Loucy (cell line): ENCODE measurements around the gene NAALADL2.

ENCODE experiments used
- H2AFZ ChIP-seq: fragments of 200-600 bp; sonication (generic); 2 replicates; pipeline ENCODE4 v1.6.0; 2016; ENCODE audit warnings: antibody characterized with exemption, mild to moderate bottlenecking, low read length, moderate library complexity
- H3F3A ChIP-seq: fragments of 200-600 bp; 2 replicates; pipeline ENCODE4 v1.6.0; 2016; ENCODE audit warnings: antibody characterized with exemption, low read depth, mild to moderate bottlenecking
- H3K27me3 ChIP-seq: fragments of 200-600 bp; sonication (generic); 2 replicates; pipeline ENCODE4 v1.6.1; 2014; ENCODE audit warnings: low read length, mild to moderate bottlenecking; ENCODE audit not compliant: insufficient read depth, poor library complexity, severe bottlenecking
- H3K36me3 ChIP-seq: fragments of 200-600 bp; sonication (generic); 2 replicates; pipeline ENCODE4 v1.6.1; 2016; ENCODE audit warnings: low read length; ENCODE audit not compliant: insufficient read depth
- H3K4me1 ChIP-seq: fragments of 200-600 bp; sonication (generic); 2 replicates; pipeline ENCODE4 v1.5.1; 2014; ENCODE audit warnings: low read length, mild to moderate bottlenecking; ENCODE audit not compliant: insufficient read depth, poor library complexity, severe bottlenecking
- H3K4me2 ChIP-seq: fragments of 200-600 bp; sonication (generic); 2 replicates; pipeline ENCODE4 v1.6.0; 2014; ENCODE audit warnings: antibody characterized with exemption, low read length, low read depth, mild to moderate bottlenecking; ENCODE audit not compliant: poor library complexity, severe bottlenecking
- H3K4me3 ChIP-seq: fragments of 200-600 bp; sonication (generic); 2 replicates; pipeline ENCODE4 v1.5.1; 2014; ENCODE audit warnings: low read length, mild to moderate bottlenecking, mixed read lengths; ENCODE audit not compliant: poor library complexity, severe bottlenecking
- H3K79me2 ChIP-seq: fragments of 200-600 bp; sonication (generic); 2 replicates; pipeline ENCODE4 v1.6.1; 2014; ENCODE audit warnings: low read length; ENCODE audit not compliant: insufficient read depth
- H3K9ac ChIP-seq: fragments of 200-600 bp; sonication (generic); 2 replicates; pipeline ENCODE4 v1.6.0; 2014; ENCODE audit warnings: mild to moderate bottlenecking, low read depth, low read length, moderate library complexity; ENCODE audit not compliant: poor library complexity, severe bottlenecking
- H3K9me2 ChIP-seq: fragments of 200-600 bp; sonication (generic); replicated peaks from 2 replicates; pipeline ENCODE4 v1.6.1; 2016; ENCODE audit warnings: low read depth, low read length, mixed read lengths
- H3K9me3 ChIP-seq: fragments of 200-600 bp; sonication (generic); 2 replicates; pipeline ENCODE4 v1.6.1; 2014; ENCODE audit warnings: mild to moderate bottlenecking, antibody characterized with exemption, low read length, low read depth; ENCODE audit not compliant: insufficient read depth
- H4K20me1 ChIP-seq: fragments of 200-600 bp; sonication (generic); 2 replicates; pipeline ENCODE4 v1.6.0; 2014; ENCODE audit warnings: antibody characterized with exemption, low read length, mild to moderate bottlenecking; ENCODE audit not compliant: insufficient read depth, poor library complexity, severe bottlenecking
- CTCF ChIP-seq: fragments of 200-600 bp; sonication (generic); conservative IDR thresholded peaks from 2 replicates; pipeline ENCODE4 v1.5.1; 2014; ENCODE audit warnings: mild to moderate bottlenecking, antibody characterized with exemption, low read length
- EZH2phosphoT487 ChIP-seq: fragments of 200-600 bp; IDR thresholded peaks from 2 replicates; pipeline ENCODE4 v1.6.1; 2018; ENCODE audit warnings: antibody characterized with exemption, mild to moderate bottlenecking, moderate library complexity, borderline replicate concordance

The NAALADL2 gene

GRCh38 chr3:175098644-175099043, 239.5 kb downstream of the NAALADL2 start:
- Histone ChIP-seq H3K9me3 (no peaks in the 10 kb centered on the region), H3K4me1 (no peaks in the 10 kb centered on the region), H3F3A (no peaks in the 10 kb centered on the region), H4K20me1 (no peaks in the 10 kb centered on the region), H3K36me3 (no peaks in the 10 kb centered on the region), H3K9ac (no peak overlapping the region), H3K27me3 (no peaks in the 10 kb centered on the region), H3K9me2 (no peaks in the 10 kb centered on the region), H3K79me2 (no peaks in the 10 kb centered on the region), H3K4me2 (no peak overlapping the region), H3K4me3 (no peak overlapping the region), H2AFZ (no peak overlapping the region)
- TF ChIP-seq CTCF (no peak), EZH2phosphoT487 (no peak)

- Histone ChIP-seq H3K4me1 (no peaks in the 10 kb centered on the region), H4K20me1 (no peaks in the 10 kb centered on the region), H3K9me3 (no peaks in the 10 kb centered on the region), H3F3A (no peaks in the 10 kb centered on the region), H2AFZ (no peak overlapping the region), H3K27me3 (no peaks in the 10 kb centered on the region), H3K9ac (no peak overlapping the region), H3K4me3 (no peak overlapping the region), H3K79me2 (no peaks in the 10 kb centered on the region), H3K9me2 (no peaks in the 10 kb centered on the region), H3K4me2 (no peak overlapping the region), H3K36me3 (no peaks in the 10 kb centered on the region)
- TF ChIP-seq CTCF (no peak), EZH2phosphoT487 (no peak)
These were observed 243.0 kb downstream of the NAALADL2 start for GRCh38 chr3:175102161-175102560.

GRCh38 chr3:175103298-175103697, 244.2 kb downstream of the NAALADL2 start:
- no peak overlapping the region for H3K4me2 ChIP-seq
- no peaks in the 10 kb centered on the region for H3K79me2 ChIP-seq
- no peak overlapping the region for H3K4me3 ChIP-seq
- no peak overlapping the region for H2AFZ ChIP-seq
- H3K9me2 ChIP-seq, result no peaks in the 10 kb centered on the region
- H3K4me1 ChIP-seq, result no peaks in the 10 kb centered on the region
- TF ChIP-seq EZH2phosphoT487 (no peak), CTCF (no peak)
- no peaks in the 10 kb centered on the region for H3K36me3 ChIP-seq
- H3K9me3 ChIP-seq, result no peaks in the 10 kb centered on the region
- no peaks in the 10 kb centered on the region for H3K27me3 ChIP-seq
- no peaks in the 10 kb centered on the region for H4K20me1 ChIP-seq
- H3K9ac ChIP-seq, result no peak overlapping the region
- no peaks in the 10 kb centered on the region for H3F3A ChIP-seq
